Hepatocyte (in vitro differentiated cells): Measurements from ENCODE around the gene CHD6. TPM values are rescaled to one million over a fixed set of nuclear protein-coding genes. Genes with fewer than 3 reads are reported as not detected.

Source experiments
- DNase-seq: peaks from one replicate; pipeline ENCODE4 v3.0.0-alpha.2; 2016; ENCODE audit warnings: low spot score
- H2AFZ ChIP-seq: fragments of 200-600 bp; sonication (generic); 2 replicates; pipeline ENCODE4 v1.6.0; 2016; ENCODE audit warnings: antibody characterized with exemption, mild to moderate bottlenecking
- H3K27ac ChIP-seq: fragments of 200-600 bp; sonication (generic); 2 replicates; pipeline ENCODE4 v1.5.1; 2016; ENCODE audit warnings: mild to moderate bottlenecking
- H3K27me3 ChIP-seq: fragments of 200-600 bp; sonication (generic); 2 replicates; pipeline ENCODE4 v1.6.1; 2016
- H3K36me3 ChIP-seq: fragments of 200-600 bp; sonication (generic); replicated peaks from 2 replicates; pipeline ENCODE4 v1.5.1; 2016; ENCODE audit warnings: low read depth; ENCODE audit not compliant: insufficient read depth
- H3K4me1 ChIP-seq: fragments of 200-600 bp; sonication (generic); 2 replicates; pipeline ENCODE4 v1.5.1; 2016; ENCODE audit warnings: mild to moderate bottlenecking, moderate library complexity; ENCODE audit not compliant: insufficient read depth
- H3K4me2 ChIP-seq: fragments of 200-600 bp; sonication (generic); 2 replicates; pipeline ENCODE4 v1.6.0; 2016
- H3K4me3 ChIP-seq: fragments of 200-600 bp; sonication (generic); 2 replicates; pipeline ENCODE4 v1.5.1; 2016; ENCODE audit warnings: mild to moderate bottlenecking
- H3K79me2 ChIP-seq: fragments of 200-600 bp; sonication (generic); 2 replicates; pipeline ENCODE4 v1.6.0; 2017; ENCODE audit warnings: mild to moderate bottlenecking
- H3K9me2 ChIP-seq: fragments of 200-600 bp; sonication (generic); replicated peaks from 2 replicates; pipeline ENCODE4 v1.6.0; 2017; ENCODE audit warnings: mild to moderate bottlenecking; ENCODE audit not compliant: insufficient read depth
- H3K9me3 ChIP-seq: fragments of 200-600 bp; sonication (generic); 2 replicates; pipeline ENCODE4 v1.5.1; 2016; ENCODE audit warnings: low read depth, mild to moderate bottlenecking
- H4K20me1 ChIP-seq: fragments of 200-600 bp; sonication (generic); 2 replicates; pipeline ENCODE4 v1.6.0; 2016; ENCODE audit warnings: mild to moderate bottlenecking; ENCODE audit not compliant: insufficient read depth, poor library complexity, severe bottlenecking
- EZH2 ChIP-seq: fragments of 200-600 bp; sonication (generic); IDR thresholded peaks from 2 replicates; pipeline ENCODE4 v1.6.1; 2016; ENCODE audit warnings: antibody characterized with exemption, mild to moderate bottlenecking, borderline replicate concordance
- EZH2phosphoT487 ChIP-seq: fragments of 200-600 bp; sonication (generic); IDR thresholded peaks from one replicate; pipeline ENCODE4 v1.6.1; 2018; ENCODE audit warnings: antibody characterized with exemption, mild to moderate bottlenecking, low read depth, moderate library complexity; ENCODE audit not compliant: unreplicated experiment, severe bottlenecking
- WGBS: methylation state at CpG from one replicate; pipeline ENCODE4 v1.1.6; 2016; ENCODE audit warnings: low lambda C conversion rate; ENCODE audit errors: missing lambda C conversion rate; 5-methylcytosine and 5-hydroxymethylcytosine counted together
- polyA plus RNA-seq: library from polyadenylated mRNA; unstranded; fragments of >200 nt; fragmentation: Nextera tagmentation; extraction: Ambion mirVana; gene quantifications from 2 replicates; pipeline ENCODE4 v1.2.1, GENCODE V29; 2016
- total RNA-seq: library from RNA; depleted of rRNA; stranded (reverse); fragments of >200 nt; gene quantifications from 2 replicates; pipeline ENCODE4 v1.2.3, GENCODE V29; 2014
- TF ChIP-seq, protein P1 (sequence below): fragments of 200-600 bp; sonication (generic); IDR thresholded peaks from 2 replicates; pipeline ENCODE4 v1.5.1; 2016; ENCODE audit warnings: antibody characterized with exemption, mild to moderate bottlenecking; ENCODE audit not compliant: poor library complexity

CHD6 gene
- total and polyA plus RNA-seq, 2 experiments from 2014 or later = 31.0 to 56.0 TPM

DNA sequence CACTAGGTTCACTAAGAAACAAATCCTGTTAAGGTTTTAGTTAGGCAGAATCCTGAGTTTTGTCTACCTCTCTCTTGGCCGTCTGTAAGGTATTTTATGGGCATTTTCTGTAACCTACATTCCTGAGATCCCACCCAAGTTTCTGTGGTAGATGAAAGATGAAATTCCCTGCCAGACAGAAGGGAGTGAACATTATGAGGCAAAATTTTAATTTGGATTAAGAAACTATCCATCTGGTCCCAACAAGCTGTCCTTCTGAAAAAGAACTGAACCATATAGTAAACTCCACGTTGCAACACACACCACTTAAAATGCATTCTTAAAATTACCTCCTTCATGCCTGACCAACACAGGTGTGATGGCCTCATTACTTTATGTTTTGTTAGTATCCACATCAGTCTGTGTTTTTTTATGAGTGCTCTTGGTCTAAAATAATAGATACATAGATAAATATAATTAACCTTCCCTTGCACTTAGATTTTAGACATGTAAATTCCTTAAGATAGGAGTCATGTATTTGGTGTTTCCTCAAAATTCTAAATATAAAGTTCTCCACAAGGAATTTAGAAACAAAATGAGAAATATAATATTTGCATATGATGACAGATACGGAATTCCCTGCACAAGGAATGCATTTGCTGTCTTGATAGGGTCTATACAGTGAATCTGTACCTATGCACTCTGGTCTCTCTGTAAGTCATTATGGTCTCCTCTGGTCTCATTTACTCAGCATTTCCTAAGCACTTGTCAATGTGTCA, 86.5 kb downstream of the CHD6 start:
- 79% methylated on average over 3 of the region's 3 CpGs for WGBS
- Histone ChIP-seq H3K9me3 (no peaks in the 10 kb centered on the region), H3K9me2 (no peaks in the 10 kb centered on the region), H3K4me2 (no peak overlapping the region), H3K27me3 (no peaks in the 10 kb centered on the region), H3K79me2 (peaks cover 93% of the 10 kb centered on the region), H3K4me1 (no peaks in the 10 kb centered on the region), H3K27ac (no peak overlapping the region), H2AFZ (no peak overlapping the region), H4K20me1 (no peaks in the 10 kb centered on the region), H3K36me3 (no peaks in the 10 kb centered on the region), H3K4me3 (no peak overlapping the region)
- no peak for DNase-seq
- TF ChIP-seq EZH2phosphoT487 (no peak), EZH2 (no peak)
- TF ChIP-seq, protein P1, sequence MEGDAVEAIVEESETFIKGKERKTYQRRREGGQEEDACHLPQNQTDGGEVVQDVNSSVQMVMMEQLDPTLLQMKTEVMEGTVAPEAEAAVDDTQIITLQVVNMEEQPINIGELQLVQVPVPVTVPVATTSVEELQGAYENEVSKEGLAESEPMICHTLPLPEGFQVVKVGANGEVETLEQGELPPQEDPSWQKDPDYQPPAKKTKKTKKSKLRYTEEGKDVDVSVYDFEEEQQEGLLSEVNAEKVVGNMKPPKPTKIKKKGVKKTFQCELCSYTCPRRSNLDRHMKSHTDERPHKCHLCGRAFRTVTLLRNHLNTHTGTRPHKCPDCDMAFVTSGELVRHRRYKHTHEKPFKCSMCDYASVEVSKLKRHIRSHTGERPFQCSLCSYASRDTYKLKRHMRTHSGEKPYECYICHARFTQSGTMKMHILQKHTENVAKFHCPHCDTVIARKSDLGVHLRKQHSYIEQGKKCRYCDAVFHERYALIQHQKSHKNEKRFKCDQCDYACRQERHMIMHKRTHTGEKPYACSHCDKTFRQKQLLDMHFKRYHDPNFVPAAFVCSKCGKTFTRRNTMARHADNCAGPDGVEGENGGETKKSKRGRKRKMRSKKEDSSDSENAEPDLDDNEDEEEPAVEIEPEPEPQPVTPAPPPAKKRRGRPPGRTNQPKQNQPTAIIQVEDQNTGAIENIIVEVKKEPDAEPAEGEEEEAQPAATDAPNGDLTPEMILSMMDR = no peak

DNA sequence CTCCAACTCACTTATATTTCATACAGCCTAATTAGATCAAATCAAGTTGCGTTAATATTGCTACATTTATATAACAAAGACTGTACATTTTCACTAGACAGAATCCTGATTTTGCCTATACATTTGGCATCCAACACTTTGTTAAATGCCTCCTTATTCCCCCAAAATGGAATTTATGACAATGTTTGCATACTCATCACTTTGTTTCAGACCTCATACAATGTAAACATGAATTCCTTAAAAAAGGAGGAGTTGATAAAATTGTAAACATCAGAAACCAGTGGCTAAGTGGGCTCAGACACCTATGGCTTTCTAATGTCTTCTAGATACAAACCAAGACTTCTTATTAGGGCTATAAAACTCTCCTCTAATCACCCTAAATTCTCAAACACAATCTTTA, 87.3 kb downstream of the CHD6 start:
- no peaks in the 10 kb centered on the region for H4K20me1 ChIP-seq
- no peak overlapping the region for H3K4me2 ChIP-seq
- peaks cover 3% of the 10 kb centered on the region for H3K4me1 ChIP-seq
- no peaks in the 10 kb centered on the region for H3K27me3 ChIP-seq
- no peak for DNase-seq
- H3K36me3 ChIP-seq = no peaks in the 10 kb centered on the region
- H2AFZ ChIP-seq = no peak overlapping the region
- no peaks in the 10 kb centered on the region for H3K9me2 ChIP-seq
- no peak for TF ChIP-seq EZH2
- TF ChIP-seq, protein P1 = no peak
- no peak for TF ChIP-seq EZH2phosphoT487
- WGBS = 88% methylated on average over 1 of the region's 1 CpG
- no peak overlapping the region for H3K27ac ChIP-seq
- no peaks in the 10 kb centered on the region for H3K9me3 ChIP-seq
- H3K4me3 ChIP-seq = no peak overlapping the region
- peaks cover 87% of the 10 kb centered on the region for H3K79me2 ChIP-seq

DNA sequence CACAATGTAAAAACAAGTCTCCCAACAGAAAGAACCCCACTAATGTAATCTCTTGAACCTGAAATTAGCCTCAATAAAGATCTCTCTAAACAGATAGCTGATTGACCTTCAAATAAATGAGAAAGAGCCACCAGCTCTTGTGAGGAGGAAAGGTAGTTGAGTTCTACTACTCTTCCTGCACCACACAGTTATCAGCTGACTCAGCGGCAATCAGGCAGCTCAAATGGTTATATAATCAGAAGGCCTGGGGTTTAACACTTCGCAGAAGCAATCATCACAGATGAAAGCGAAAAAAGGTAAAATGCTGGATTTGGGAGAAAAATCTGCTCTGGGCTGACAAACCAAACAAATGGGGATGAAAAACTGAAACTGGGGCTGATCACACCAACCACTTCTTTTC, 91.8 kb downstream of the CHD6 start:
- H3K9me3 ChIP-seq = no peaks in the 10 kb centered on the region
- 62% methylated on average over 3 of the region's 3 CpGs for WGBS
- H3K4me2 ChIP-seq = peak overlapping the region; percentile 41
- peaks cover 88% of the 10 kb centered on the region for H3K79me2 ChIP-seq
- H3K27ac ChIP-seq = peak overlapping the region; percentile 1
- no peaks in the 10 kb centered on the region for H3K27me3 ChIP-seq
- no peaks in the 10 kb centered on the region for H3K36me3 ChIP-seq
- no peaks in the 10 kb centered on the region for H3K9me2 ChIP-seq
- peaks cover 6% of the 10 kb centered on the region for H4K20me1 ChIP-seq
- H2AFZ ChIP-seq = no peak overlapping the region
- H3K4me3 ChIP-seq = no peak overlapping the region
- TF ChIP-seq EZH2 (no peak), EZH2phosphoT487 (no peak)
- TF ChIP-seq, protein P1 = no peak
- peak; percentile 19 for DNase-seq
- peaks cover 5% of the 10 kb centered on the region for H3K4me1 ChIP-seq
